DMS79 treated with DMSO at 0.1 percent for 48 hours (cell line): ENCODE results near the gene KCNE1.

Experiments
- DNase-seq: peaks from one replicate; lab custom pipeline; 2025; lab: John Stamatoyannopoulos, UW

KCNE1 gene

DNA sequence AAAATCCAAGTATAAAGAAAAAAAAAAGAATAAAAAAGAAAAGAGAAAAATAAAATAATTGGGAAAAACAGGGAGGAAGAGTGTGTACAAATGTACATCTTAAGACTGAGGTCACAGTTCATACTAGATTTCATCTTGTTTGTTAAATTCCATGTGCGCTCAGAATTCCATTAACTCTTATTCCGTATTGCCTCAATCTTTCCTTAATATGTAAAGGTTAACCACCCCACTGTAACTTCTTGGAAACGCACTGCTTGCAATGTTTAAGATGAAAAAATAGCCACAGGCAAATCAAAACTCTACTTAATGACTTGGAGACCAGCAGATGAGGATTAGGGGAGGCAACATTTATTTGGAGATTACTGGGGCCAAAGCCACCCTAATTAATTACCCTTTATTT is 23.9 kb upstream of the KCNE1 start:
- DNase-seq, result no peak

DNA sequence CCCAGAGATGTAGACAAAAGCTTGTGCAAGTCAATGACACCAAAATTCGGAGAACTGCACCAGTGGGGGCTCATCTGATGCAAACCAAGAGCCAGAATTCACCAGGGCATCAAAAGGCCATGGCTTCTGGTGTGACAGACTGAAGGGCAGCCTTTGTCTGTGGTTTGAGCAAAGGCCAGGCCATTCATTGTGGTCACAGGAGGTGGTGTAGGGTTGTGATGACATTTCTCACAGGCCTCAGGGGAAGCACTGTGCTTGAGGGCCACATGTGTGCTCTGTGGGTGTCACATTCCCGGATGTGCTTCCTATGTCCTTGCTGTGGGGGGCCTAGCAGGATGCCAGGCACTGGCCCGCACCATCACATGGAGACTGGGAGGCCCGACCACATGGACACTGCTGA is 22.5 kb upstream of the KCNE1 start:
- no peak for DNase-seq

DNA sequence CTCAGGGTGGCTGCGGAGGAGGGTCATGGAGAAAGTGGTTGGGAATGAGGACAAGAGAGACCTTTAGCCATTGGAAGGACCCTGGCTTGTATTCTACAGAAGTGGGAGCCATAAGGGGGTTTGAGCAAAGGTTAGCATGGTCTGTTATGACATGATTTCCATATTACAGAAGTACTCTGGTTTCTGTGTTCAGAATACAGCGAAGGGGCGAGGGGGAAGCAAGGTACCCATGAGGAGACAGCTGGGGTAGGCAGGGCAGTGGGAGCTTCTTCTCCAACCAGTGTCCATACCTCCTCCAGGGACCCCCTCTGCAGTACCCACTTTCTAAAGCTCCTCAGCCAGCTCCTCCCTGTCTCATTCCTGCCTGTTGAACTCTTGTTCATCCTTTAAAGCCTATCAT is 21.9 kb upstream of the KCNE1 start:
- DNase-seq, result no peak

DNA sequence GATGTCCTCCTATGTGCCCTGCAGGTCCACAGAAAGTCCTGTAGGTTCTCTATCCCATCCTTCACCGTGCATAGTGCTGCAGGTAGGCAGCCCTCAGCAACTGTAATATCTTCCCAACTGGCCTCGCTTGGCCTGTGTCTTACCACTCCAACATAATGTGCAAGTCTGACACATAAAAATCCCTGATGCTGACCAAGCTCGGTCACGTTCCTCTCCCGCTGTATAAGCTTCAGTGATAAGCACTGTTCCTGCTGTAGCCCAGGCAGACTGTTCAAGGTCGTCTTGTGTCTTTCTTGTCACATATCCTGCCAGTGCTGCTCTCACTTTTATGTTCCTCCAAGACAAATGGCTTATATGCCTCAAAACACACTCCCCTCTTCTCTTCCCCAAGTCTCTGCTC is 19.4 kb upstream of the KCNE1 start:
- no peak for DNase-seq

DNA sequence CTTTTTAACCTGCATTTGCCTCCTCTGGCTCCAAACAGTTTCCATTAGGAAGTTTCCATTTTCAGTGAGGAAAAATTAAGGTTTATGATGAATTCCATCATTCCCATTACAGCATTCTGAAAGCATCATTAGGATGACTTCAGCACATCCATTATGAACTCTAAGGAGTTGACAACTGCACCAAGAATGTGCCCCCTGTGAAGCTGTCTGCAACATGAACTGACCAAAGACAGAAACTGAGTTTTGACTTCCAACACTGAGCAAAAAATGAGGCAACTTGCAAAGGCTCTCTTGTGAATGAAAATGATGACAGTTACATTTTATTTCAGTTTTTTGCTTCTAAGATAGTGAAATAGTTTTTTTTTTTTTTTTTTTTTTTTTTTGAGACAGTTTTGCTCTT is 18.3 kb upstream of the KCNE1 start:
- no peak for DNase-seq

DNA sequence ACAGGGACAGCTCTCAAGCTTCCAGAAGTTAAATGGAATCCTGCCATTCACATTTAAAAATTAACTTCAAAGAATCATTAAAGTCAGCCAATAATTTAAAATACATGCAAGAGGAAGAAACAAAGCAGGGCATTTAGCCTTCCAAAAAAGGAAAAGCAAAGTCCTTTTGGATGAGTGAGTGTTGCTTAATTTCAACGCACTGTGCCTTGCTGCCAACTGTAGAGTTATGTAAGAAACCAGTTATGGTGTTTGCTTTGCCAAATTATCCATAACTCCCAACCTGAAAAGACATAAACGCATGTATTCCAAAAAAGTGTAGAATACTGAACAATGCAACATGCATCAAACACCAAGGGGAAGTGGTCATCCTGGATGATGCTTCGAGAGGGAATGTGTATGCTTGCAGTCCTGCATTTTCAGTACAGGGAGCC is 16.1 kb upstream of the KCNE1 start:
- peak; percentile 52 for DNase-seq

DNA sequence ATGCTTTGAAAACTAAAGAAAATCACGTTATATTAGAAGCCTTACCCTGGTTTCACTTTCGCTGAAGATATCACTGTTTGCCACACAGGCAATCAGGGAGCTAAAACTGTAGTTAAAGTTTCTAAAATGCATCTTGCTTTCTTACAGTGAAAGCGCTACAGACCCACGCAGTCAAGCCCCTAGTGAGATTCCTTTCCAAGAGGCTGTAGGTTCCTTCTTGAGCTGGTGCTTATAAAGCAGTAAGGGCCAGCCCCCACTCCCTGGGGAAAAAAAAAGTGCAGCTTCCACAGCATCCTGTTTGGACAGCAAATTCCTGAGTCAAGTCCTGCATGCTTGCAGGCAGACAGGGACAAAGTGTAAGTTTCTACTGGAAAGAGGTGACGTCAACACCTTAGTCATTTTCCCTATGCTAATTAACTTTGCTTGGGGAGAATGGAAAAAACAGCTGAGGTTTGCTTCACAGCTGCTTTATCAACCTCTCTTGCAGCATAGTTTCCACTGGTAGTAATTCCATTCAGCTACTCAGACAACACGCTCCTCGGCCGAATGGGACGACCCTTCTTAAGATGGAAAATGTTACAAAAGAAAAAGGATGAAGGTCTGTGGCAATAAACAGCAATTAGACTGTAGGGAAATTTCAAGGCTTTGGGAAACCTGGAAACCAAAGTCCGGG is 14.7 kb upstream of the KCNE1 start:
- DNase-seq, result no peak

DNA sequence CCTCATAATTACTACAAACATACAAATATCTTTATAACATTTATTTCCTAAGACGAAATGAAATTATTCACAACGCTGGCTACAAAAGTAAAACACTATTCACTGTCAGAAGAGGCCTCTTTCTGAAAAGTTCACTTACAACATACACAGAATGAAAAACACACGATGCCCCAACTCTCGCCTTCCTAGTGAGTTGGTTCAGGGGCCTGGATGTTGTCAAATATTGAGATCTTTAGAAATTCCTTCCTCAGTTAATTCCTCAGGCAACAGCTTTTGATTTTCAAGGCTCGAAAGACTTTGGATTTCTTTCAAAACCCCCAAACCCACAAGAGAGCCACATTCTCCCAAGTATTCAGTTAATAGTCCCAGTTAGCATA is 14.2 kb upstream of the KCNE1 start:
- DNase-seq, result no peak

DNA sequence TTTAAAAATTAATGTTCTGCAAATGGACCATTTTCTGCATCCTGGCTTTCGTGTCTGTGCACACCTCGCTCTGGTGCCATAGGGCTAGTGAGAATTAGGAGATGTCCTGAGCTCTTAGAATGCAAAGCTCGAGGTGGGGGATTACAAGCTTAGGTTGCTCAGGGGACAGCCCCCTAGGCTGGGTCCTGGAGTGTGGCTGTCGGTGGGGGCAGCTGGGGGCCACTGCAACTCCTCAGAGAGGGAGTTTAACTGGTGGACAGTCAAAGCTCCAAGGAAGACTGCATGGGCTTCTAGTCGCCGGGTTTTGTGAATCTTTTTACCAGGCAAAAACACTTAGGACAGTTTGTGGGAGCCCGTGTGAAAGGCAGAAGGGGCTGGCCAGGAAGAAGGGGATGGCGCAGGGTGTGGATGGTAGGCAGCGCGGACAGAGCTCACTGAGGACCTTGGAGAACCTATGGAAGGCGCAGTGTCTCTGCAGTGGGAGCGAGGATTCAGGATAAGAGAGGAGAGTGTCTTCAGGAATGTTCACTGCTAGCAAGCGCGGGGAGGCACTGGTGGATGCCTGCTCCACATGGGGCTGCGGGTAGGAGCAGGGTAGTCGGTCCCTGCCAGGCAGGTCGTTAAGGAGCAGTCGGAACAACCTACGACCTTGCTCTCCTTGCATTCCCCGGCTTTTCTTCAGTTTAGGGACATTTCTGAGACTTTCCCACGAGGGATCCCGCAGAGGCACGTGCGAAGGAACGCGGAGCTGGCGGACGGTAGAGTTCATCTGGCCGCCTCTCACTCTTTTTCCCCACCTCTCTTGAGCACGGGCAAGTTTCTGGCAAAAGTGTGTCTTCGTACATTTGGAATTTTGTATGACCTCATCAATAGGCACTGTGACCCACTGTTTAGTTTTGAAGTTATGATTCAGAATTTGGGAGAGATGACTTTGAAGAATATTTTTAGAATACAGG is 12.9 kb upstream of the KCNE1 start:
- DNase-seq, result no peak

DNA sequence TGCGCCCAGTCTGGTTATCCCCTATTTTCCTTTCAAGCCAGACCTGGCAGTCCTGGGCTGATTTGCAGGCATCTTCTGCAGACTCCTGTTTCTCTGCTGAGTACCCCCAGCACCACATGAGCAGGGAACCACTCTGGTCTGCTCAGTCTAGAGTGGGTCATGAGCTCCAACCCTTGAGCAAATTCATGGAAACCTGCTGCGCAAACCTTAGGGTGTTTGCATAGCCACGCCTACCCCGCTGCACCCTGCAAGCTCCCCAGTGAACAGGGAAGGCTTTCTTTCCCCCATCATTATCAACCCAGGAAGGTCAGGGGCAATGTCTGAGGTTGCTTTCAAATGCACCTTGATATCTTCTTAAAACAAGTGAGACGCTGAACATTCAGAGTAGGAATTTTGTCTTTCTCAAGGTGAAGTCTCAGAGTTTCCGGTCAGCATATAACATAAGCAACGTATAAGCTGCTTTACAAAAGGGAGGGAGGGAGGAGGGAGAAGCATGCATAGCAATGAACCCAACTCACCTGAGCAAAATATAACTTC is 11.1 kb upstream of the KCNE1 start:
- no peak for DNase-seq

DNA sequence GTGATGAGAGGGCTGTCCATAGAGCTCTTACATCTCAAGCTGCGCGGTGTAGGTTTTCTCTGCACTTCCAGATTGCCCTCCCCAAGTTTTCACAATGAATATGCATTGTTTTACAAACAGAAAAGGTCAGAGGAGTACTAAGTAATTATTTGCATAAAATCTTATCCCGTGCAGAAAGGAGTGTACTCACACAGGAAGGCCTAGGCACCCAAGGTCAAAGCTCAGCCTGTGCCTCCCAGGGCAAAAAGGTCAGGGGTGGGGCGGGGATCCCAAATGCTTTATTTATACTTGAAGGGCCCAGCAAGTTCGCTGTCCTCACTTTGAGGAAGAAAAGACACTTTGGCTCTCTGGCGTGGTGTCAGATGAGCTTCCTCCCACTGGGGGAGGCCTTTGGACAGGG is 10.3 kb upstream of the KCNE1 start:
- no peak for DNase-seq

DNA sequence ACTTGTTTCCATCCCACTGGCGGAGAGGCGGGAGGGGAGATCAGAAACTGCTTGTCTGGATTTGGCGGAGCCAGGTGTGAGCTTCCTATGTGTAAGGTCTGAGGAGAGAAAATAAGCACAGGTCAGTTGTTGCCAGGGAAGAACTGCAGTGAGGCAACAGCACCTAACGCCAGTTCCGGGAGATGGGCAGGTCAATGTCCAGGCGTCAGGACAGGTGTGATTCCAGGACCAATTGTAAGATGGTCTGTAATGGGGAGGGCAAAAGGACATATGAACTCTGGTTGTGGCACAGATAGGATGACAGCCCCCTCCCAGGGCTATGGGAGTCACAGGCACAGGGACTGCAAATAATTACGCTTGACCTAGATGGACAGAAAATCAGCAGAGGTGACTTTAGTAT is 9.6 kb upstream of the KCNE1 start:
- DNase-seq, result no peak

DNA sequence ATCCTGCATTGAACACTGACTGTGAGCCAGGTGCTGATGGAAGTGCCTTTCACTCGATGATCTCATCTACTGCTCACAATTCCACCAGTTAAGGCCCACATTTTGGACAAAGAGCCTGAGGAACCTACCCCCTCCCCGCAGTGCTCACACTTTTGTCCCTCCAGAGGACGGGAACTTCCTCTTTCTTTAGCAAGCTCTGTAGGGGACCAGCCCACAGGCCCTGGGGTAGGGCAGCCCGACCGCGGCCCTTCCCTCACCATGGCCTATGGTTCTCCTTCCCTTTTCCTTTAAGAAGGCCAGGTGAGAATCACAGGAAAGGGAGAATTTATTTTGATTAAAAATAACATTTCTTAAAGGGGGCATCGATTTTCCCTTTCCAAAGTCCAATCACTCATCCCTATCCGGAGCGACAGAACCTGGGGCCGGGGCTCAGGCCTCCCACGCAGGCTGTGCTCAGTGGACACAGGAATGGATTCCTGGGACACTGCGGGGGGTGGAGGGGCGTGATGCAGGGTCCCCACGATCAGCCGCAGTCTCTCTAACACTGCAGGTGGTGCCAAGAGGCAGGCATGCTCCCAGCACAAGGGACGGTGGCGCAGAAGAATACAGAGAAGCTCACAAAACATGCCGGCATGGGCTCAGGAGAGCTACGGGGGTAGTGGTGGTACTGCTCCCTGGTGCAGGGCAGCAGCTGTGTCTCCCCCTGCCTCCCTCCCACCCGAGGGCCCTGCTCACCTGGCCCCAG is 8.9 kb upstream of the KCNE1 start:
- DNase-seq, result no peak

DNA sequence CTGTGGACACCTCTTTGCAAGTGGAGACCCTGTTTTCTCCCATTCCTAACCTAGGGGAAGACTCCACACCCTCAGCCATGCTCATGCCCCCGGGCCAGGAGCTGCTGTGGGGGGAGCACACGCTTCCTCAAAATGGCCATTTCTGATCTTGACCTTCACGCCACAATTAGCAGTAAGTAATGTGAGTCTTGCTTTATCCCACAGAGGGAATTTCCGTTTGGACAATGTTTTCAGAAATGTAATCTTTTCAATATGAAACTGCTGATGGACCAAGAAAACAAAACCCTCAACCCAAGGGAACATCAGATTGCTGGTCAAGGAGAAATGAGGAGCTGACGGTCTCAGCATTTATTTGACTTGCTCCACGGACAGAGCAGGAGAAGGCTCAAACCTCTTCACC is 8.3 kb upstream of the KCNE1 start:
- no peak for DNase-seq

DNA sequence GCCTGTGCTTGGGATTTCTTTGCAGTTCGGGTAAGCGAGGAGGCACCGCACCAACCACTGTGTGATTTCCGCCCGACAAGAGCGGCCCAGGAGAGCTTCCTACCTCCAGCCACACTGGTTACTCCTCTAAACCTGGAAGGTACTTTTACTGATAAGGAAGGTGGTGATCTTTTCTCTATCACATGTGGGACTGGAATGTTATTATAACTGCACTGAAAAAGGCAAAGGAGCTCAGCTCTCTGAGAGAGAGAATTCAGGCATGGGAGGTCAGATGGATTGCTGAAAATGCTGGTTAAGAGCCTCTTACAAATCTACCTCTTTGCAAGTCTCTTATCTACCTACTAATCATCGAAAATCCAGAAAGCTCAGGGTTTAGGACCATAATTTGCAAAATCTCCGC is 7.7 kb upstream of the KCNE1 start:
- no peak for DNase-seq

DNA sequence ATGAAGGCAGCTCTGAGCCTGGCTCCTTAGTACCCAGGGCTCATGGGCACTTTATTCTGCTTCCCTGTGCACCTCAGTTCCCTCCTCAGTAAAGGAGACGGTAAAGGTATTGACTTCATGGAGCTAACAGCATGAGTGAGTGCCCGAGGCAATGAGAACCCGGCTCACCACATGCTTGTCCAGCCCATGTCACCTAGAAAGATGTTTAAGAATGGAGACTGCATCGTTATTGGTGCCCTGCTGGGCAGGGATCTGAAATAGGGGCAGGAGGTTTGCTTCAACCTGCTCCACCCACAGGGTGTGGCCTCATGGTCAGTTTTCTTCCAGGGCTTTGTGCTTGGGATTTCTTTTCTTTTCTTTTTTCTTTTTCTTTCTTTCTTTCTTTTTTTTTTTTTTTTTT is 7.0 kb upstream of the KCNE1 start:
- no peak for DNase-seq

DNA sequence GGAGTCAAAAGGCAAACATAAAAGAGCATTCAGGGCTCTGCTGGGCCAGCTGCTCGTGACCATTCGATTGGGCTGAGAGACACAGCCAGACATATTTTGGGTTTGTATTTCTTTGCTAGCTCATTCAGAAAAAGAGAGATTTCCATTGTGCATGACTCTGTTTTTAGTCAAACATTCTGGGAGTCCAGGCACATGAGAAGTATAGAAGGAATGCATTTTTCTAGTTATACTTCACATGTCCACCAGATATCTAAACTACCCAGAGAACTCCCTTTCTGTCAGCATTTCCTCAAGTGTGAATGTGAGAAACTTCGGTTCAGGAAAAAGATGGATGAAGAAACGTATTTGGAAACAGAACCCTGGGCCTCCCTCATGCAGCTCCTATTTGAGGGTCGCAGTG is 6.3 kb upstream of the KCNE1 start:
- DNase-seq, result no peak

DNA sequence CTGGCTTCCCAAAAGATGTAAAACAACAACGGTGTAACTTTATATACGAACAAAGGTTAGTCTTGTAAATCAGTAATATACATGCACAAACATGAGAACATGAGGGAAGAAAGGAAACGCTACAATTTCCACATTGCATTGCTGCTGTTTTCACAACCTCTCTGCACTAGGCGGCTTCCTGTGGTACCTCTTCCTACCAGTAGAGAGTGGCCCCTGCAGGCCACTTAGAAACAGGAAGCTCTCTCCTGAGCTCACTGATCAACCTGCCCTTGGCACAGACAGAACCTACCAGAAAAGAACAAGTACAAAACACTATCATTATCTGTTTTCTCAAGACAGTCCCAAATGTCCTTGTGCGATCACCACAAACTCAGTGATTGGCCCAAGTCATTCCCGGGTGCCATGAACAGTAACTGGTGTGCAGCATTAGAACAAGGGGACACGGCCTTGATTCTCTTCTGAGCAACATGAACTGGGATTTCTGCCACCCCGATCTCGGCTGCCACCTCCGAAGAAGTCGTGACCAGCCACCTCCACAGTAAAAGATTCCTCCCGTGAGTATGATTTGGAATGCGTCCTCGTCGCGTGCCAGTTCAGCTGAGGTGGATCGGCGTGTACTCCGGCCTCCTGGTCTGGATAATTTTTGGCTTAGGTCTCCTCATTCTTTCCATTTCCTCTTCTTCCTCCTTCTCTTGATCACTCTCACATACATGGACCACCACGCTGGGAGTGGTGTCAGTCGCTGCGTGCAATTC is 5.7 kb upstream of the KCNE1 start:
- DNase-seq, result no peak

DNA sequence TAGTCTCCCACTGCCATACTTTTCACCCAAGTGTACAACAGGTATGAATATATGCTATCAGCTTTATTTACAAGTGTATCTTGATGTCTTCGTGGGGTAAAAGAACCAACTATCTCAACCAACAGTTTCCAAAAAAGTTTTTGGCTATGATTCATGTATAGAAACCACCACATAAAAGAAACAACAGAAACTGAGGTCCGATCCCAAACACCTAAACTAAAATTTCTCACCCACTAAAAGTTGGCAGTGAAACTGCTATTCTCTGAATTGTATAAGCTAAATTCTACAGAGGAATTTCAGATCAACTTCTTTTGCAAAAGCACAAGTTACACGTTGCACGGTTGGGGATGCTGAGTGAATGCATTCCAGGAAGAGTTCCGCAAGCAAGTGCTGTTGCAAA is 5.0 kb upstream of the KCNE1 start:
- no peak for DNase-seq

DNA sequence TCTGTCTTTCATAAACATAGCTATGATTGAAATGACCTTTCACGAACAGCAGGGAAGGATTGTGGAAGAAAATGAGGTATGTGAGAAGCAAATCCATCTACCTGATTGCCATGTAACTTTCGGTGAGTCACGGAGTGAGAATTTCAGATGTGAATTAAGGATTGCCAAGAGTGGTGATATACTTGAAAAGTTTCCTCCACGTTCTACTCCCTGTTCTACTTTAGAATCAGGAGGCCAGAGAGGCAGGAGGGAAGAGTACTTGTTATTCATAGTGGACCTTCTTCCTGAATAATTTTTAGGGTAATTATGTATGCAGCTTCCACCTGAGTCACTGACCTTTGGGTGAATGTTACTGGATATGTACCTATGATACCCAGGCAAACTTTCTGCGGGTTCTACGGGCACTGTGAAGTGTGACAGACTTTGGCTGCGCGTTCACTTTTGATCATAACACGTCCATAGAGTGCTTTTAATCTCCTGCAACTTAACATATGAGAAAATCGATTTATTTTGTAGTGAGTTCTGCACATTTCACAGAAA is 2.6 kb upstream of the KCNE1 start:
- no peak for DNase-seq

DNA sequence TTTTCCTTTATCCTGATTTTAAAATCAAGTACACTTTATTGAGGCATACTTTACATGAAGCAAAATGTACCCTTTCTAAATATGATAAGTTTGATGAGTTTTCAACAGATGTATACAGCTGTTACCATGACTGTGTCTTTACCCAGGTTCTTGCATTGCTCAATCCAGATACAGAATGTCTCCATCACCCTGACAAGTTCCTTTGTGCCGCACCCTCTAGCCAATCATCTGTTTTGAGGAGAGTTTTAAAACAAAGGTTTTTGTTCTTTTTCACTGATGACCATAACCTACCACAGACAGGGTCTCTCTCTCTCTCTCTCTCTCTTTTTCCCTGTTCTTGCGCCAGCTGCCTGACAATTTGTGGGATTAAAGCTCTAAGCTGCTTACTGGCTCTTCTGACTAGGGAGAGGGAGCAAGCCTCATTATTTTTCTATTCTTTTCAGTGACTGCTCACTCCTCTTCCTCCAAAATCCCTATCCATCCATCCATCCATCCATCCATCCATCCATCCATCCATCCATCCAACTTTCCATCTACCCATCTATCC is 1.2 kb upstream of the KCNE1 start:
- DNase-seq, result no peak
